SK-N-SH treated with all-trans-retinoic acid at 6 μM for 48 hours (cell line): Measurements from ENCODE around the gene TMEM47.

Experiments
- BACH2 ChIP-seq: fragments of 250-450 bp; sonication (Bioruptor Pico); IDR thresholded peaks from 2 replicates; pipeline ENCODE4 v1.9.0; 2021; ENCODE audit warnings: mild to moderate bottlenecking, borderline replicate concordance
- CREB5 ChIP-seq: fragments of 250-450 bp; sonication (Bioruptor Pico); IDR thresholded peaks from 2 replicates; pipeline ENCODE4 v1.5.1; 2020; ENCODE audit warnings: low read depth, mild to moderate bottlenecking, moderate library complexity
- CSRNP3 ChIP-seq: fragments of 250-450 bp; sonication (Bioruptor Pico); IDR thresholded peaks from 2 replicates; pipeline ENCODE4 v1.5.1; 2021; ENCODE audit warnings: mild to moderate bottlenecking, moderate library complexity
- ESRRG ChIP-seq: fragments of 250-450 bp; sonication (Bioruptor Pico); IDR thresholded peaks from 2 replicates; pipeline ENCODE4 v1.6.1; 2021; ENCODE audit warnings: mild to moderate bottlenecking
- ISL1 ChIP-seq: fragments of 250-450 bp; sonication (Bioruptor Pico); IDR thresholded peaks from 2 replicates; pipeline ENCODE4 v2.1.2; 2022; ENCODE audit warnings: mild to moderate bottlenecking, moderate library complexity
- PATZ1 ChIP-seq: fragments of 250-450 bp; sonication (Bioruptor Pico); IDR thresholded peaks from 2 replicates; pipeline ENCODE4 v1.8.0; 2020; ENCODE audit warnings: mild to moderate bottlenecking, moderate library complexity, borderline replicate concordance
- RARB ChIP-seq: fragments of 250-450 bp; sonication (Bioruptor Pico); IDR thresholded peaks from 2 replicates; pipeline ENCODE4 v1.8.0; 2021; ENCODE audit warnings: mild to moderate bottlenecking, moderate library complexity
- SNAI2 ChIP-seq: fragments of 250-450 bp; sonication (Bioruptor Pico); IDR thresholded peaks from 2 replicates; pipeline ENCODE4 v1.5.0; 2020; ENCODE audit warnings: mild to moderate bottlenecking, moderate library complexity
- TOX ChIP-seq: fragments of 250-450 bp; sonication (Bioruptor Pico); IDR thresholded peaks from 2 replicates; pipeline ENCODE4 v1.8.0; 2021; ENCODE audit warnings: mild to moderate bottlenecking, moderate library complexity, borderline replicate concordance
- ZFP30 ChIP-seq: fragments of 450-650 bp; formaldehyde crosslinking; IDR thresholded peaks from 2 replicates; pipeline ENCODE4 v1.5.0; 2022; ENCODE audit warnings: mild to moderate bottlenecking, moderate library complexity
- ZNF8 ChIP-seq: fragments of 450-650 bp; formaldehyde crosslinking; IDR thresholded peaks from 2 replicates; pipeline ENCODE4 v1.5.0; 2020; ENCODE audit warnings: mild to moderate bottlenecking, moderate library complexity

GRCh38 chrX:34653811-34654210 is 3.3 kb downstream of the TMEM47 start:
- TF ChIP-seq CSRNP3 (CRISPR knock-in tag) (no peak), PATZ1 (no peak), ESRRG (no peak), BACH2 (CRISPR knock-in tag) (no peak), CREB5 (CRISPR knock-in tag) (no peak), SNAI2 (CRISPR knock-in tag) (no peak), TOX (no peak), ZFP30 (CRISPR knock-in tag) (no peak), ISL1 (CRISPR knock-in tag) (no peak), RARB (no peak), ZNF8 (CRISPR knock-in tag) (no peak)
